ENCODE results near the gene STX1A. TPM values are rescaled to one million over a fixed set of nuclear protein-coding genes. Genes with fewer than 3 reads are reported as not detected.
A peak's percentile ranks its signal among the peaks of the same experiment; 100 is the strongest.

Gene STX1A
- polyA plus RNA-seq, 1 donor (not counting 4 experiments of a cell fraction or from before 2014, with no cell fraction given), result 22.4 TPM

GRCh38 chr7:73705551-73705920, 13.9 kb downstream of the STX1A start:
- no peak overlapping the region for H3K4me3 ChIP-seq (ENCODE audit: control insufficient read depth in 2 of 3, extremely low read depth in 1 of 3, insufficient read depth in 2 of 3, low read depth in 1 of 3, low read length in 3 of 3)
- no peak overlapping the region for H3K4me2 ChIP-seq (ENCODE audit: control insufficient read depth, extremely low read depth, insufficient read depth, low read depth, low read length)
- H3K9me1 ChIP-seq (ENCODE audit: control insufficient read depth, extremely low read depth, insufficient read depth, low read length), result peaks cover 2% of the 10 kb centered on the region
- TF ChIP-seq EZH2 (IDR thresholded peaks at IDR 0.05; ENCODE audit: low read length) (no peak), CTCF (optimal IDR thresholded peaks at IDR 0.05 in 1 of 3, IDR thresholded peaks at IDR 0.05 in 1 of 3, conservative IDR thresholded peaks at IDR 0.05 in 1 of 3; ENCODE audit: extremely low read depth in 1 of 3, insufficient read depth in 2 of 3, low read length in 3 of 3) (no peak)
- FAIRE-seq (no peak), DNase-seq (ENCODE audit: low read depth, low spot score) (no peak)
- H3K27ac ChIP-seq (ENCODE audit: control insufficient read depth, insufficient read depth, low read length), result no peak overlapping the region
- H4K20me1 ChIP-seq (ENCODE audit: control insufficient read depth, extremely low read depth, insufficient read depth, low read length), result peaks cover 39% of the 10 kb centered on the region
- peak overlapping the region; percentile 2 for H3K9ac ChIP-seq (ENCODE audit: control insufficient read depth, extremely low read depth, insufficient read depth, low read length)
- H3K79me2 ChIP-seq (ENCODE audit: control insufficient read depth, insufficient read depth, low read length), result peaks cover 16% of the 10 kb centered on the region
- no peak overlapping the region for H2AFZ ChIP-seq (ENCODE audit: control insufficient read depth, low read length)
- H3K4me1 ChIP-seq (ENCODE audit: control insufficient read depth, extremely low read depth, insufficient read depth, low read length), result peaks cover 34% of the 10 kb centered on the region
- no peaks in the 10 kb centered on the region for H3K9me3 ChIP-seq (ENCODE audit: control insufficient read depth, low read depth, low read length)
- dilution Hi-C loops (cut with MboI; ENCODE audit: extremely low pct_ligation_motif_present, low sequenced_read_pairs), result no loop called here
- peaks cover 29 to 57% of the 10 kb centered on the region in 2 experiments for H3K36me3 ChIP-seq (ENCODE audit: control insufficient read depth in 2 of 2, extremely low read depth in 1 of 2, insufficient read depth in 2 of 2, low read length in 2 of 2)
- H3K27me3 ChIP-seq (ENCODE audit: control insufficient read depth, extremely low read depth, insufficient read depth, low read length), result no peaks in the 10 kb centered on the region

GRCh38 chr7:73704640-73705550, 14.6 kb downstream of the STX1A start:
- FAIRE-seq (no peak), DNase-seq (ENCODE audit: low read depth, low spot score) (no peak)
- no peaks in the 10 kb centered on the region for H3K9me3 ChIP-seq (ENCODE audit: control insufficient read depth, low read depth, low read length)
- peaks cover 12% of the 10 kb centered on the region for H3K79me2 ChIP-seq (ENCODE audit: control insufficient read depth, insufficient read depth, low read length)
- no peak overlapping the region for H3K4me3 ChIP-seq (ENCODE audit: control insufficient read depth in 2 of 3, extremely low read depth in 1 of 3, insufficient read depth in 2 of 3, low read depth in 1 of 3, low read length in 3 of 3)
- TF ChIP-seq EZH2 (IDR thresholded peaks at IDR 0.05; ENCODE audit: low read length), result no peak
- TF ChIP-seq CTCF (optimal IDR thresholded peaks at IDR 0.05 in 1 of 3, IDR thresholded peaks at IDR 0.05 in 1 of 3, conservative IDR thresholded peaks at IDR 0.05 in 1 of 3; ENCODE audit: extremely low read depth in 1 of 3, insufficient read depth in 2 of 3, low read length in 3 of 3), result no peak
- no peak overlapping the region for H3K4me2 ChIP-seq (ENCODE audit: control insufficient read depth, extremely low read depth, insufficient read depth, low read depth, low read length)
- H3K4me1 ChIP-seq (ENCODE audit: control insufficient read depth, extremely low read depth, insufficient read depth, low read length), result peaks cover 34% of the 10 kb centered on the region
- H4K20me1 ChIP-seq (ENCODE audit: control insufficient read depth, extremely low read depth, insufficient read depth, low read length), result peaks cover 35% of the 10 kb centered on the region
- H3K9me1 ChIP-seq (ENCODE audit: control insufficient read depth, extremely low read depth, insufficient read depth, low read length), result peaks cover 2% of the 10 kb centered on the region
- H3K9ac ChIP-seq (ENCODE audit: control insufficient read depth, extremely low read depth, insufficient read depth, low read length), result no peak overlapping the region
- H3K27me3 ChIP-seq (ENCODE audit: control insufficient read depth, extremely low read depth, insufficient read depth, low read length), result no peaks in the 10 kb centered on the region
- H3K27ac ChIP-seq (ENCODE audit: control insufficient read depth, insufficient read depth, low read length), result no peak overlapping the region
- H2AFZ ChIP-seq (ENCODE audit: control insufficient read depth, low read length), result no peak overlapping the region
- dilution Hi-C loops (cut with MboI; ENCODE audit: extremely low pct_ligation_motif_present, low sequenced_read_pairs), result no loop called here
- H3K36me3 ChIP-seq (ENCODE audit: control insufficient read depth in 2 of 2, extremely low read depth in 1 of 2, insufficient read depth in 2 of 2, low read length in 2 of 2), result peaks cover 29 to 59% of the 10 kb centered on the region in 2 experiments
